DND-41 (cell line): ENCODE results near the gene GPATCH2.

Source experiments
- EZH2 ChIP-seq: IDR thresholded peaks from 3 replicates; pipeline ENCODE4 v1.6.1; 2012; ENCODE audit warnings: borderline replicate concordance, low read depth, mild to moderate bottlenecking, moderate library complexity, low read length, inconsistent platforms; ENCODE audit not compliant: severe bottlenecking
- TF ChIP-seq, protein P1 (sequence below): IDR thresholded peaks from 2 replicates; pipeline ENCODE4 v1.5.1; 2012; ENCODE audit warnings: borderline replicate concordance, low read length, moderate library complexity, mild to moderate bottlenecking; ENCODE audit not compliant: poor library complexity, severe bottlenecking; ENCODE audit errors: extremely low read depth

DNA sequence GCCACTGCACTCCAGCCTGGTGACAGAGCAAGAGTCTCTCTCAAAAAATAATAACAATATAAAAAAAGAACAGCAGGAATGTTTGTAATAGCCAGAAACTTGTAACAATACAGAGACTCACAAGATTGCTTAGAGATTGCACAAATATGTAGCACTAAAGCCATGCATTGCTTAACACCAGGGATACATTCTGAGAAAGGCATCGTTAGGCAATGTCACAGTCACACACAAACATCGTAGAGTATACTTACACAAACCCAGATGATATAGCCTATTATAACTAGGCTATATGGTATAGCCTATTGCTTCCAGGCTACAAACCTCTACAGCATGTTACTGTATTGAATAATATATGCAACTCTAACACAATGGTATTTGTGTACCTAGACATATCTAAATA lies 45.3 kb downstream of the GPATCH2 start:
- TF ChIP-seq, protein P1, sequence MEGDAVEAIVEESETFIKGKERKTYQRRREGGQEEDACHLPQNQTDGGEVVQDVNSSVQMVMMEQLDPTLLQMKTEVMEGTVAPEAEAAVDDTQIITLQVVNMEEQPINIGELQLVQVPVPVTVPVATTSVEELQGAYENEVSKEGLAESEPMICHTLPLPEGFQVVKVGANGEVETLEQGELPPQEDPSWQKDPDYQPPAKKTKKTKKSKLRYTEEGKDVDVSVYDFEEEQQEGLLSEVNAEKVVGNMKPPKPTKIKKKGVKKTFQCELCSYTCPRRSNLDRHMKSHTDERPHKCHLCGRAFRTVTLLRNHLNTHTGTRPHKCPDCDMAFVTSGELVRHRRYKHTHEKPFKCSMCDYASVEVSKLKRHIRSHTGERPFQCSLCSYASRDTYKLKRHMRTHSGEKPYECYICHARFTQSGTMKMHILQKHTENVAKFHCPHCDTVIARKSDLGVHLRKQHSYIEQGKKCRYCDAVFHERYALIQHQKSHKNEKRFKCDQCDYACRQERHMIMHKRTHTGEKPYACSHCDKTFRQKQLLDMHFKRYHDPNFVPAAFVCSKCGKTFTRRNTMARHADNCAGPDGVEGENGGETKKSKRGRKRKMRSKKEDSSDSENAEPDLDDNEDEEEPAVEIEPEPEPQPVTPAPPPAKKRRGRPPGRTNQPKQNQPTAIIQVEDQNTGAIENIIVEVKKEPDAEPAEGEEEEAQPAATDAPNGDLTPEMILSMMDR, result no peak
- no peak for TF ChIP-seq EZH2
